Activated CD4-positive, alpha-beta T cell treated with anti-CD3 and anti-CD28 coated beads for 1 hour (primary cell): Measurements from ENCODE around the gene DENND4B.
A peak's percentile ranks its signal among the peaks of the same experiment; 100 is the strongest.

Experiments used
- DNase-seq: peaks from one replicate; pipeline ENCODE4 v3.0.0-alpha.2; 2020

Gene DENND4B

GRCh38 chr1:153968972-153969371, 22.5 kb upstream of the DENND4B start:
- DNase-seq = no peak

- no peak for DNase-seq
Measured at GRCh38 chr1:153968408-153968807, 21.9 kb upstream of the DENND4B start.

GRCh38 chr1:153968000-153968363, 21.5 kb upstream of the DENND4B start:
- DNase-seq = no peak

GRCh38 chr1:153967107-153967999, 20.8 kb upstream of the DENND4B start, which contains the start of gene CREB3L4:
Gene CREB3L4, plus strand, starts transcription at chr1:153967902. Its CDS starts 624 bp downstream, at chr1:153968526.
- peak; percentile 68 for DNase-seq

- DNase-seq = no peak
Measured at GRCh38 chr1:153963850-153964331, 17.4 kb upstream of the DENND4B start.

GRCh38 chr1:153963030-153963849, 16.7 kb upstream of the DENND4B start, which contains the start of gene SLC39A1:
Gene SLC39A1, minus strand, starts transcription at chr1:153963537. Its CDS starts 822 bp downstream, at chr1:153962715.
- peak; percentile 86 for DNase-seq

GRCh38 chr1:153962088-153963029, 15.8 kb upstream of the DENND4B start:
- no peak for DNase-seq

- DNase-seq = no peak
Measured at GRCh38 chr1:153961421-153961820, 14.9 kb upstream of the DENND4B start.

GRCh38 chr1:153960206-153960605, 13.7 kb upstream of the DENND4B start:
- no peak for DNase-seq

- no peak for DNase-seq
Measured at GRCh38 chr1:153959454-153959853, 12.9 kb upstream of the DENND4B start.

- DNase-seq = no peak
Measured at GRCh38 chr1:153958961-153959260, 12.4 kb upstream of the DENND4B start.

- DNase-seq = peak; percentile 94
Measured at GRCh38 chr1:153958111-153958960, 11.8 kb upstream of the DENND4B start, which contains the start of gene CRTC2. Gene CRTC2, minus strand, starts transcription at chr1:153958612. Its CDS starts 115 bp downstream, at chr1:153958497.

- peak; percentile 15 for DNase-seq
Measured at GRCh38 chr1:153957744-153958110, 11.2 kb upstream of the DENND4B start.

GRCh38 chr1:153956997-153957715, 10.6 kb upstream of the DENND4B start:
- no peak for DNase-seq

- DNase-seq = no peak
Measured at GRCh38 chr1:153954826-153955225, 8.3 kb upstream of the DENND4B start.

GRCh38 chr1:153953859-153954365, 7.4 kb upstream of the DENND4B start:
- no peak for DNase-seq

- DNase-seq = no peak
Measured at GRCh38 chr1:153951801-153952200, 5.3 kb upstream of the DENND4B start.

- DNase-seq = no peak
Measured at GRCh38 chr1:153951183-153951582, 4.7 kb upstream of the DENND4B start.

GRCh38 chr1:153945795-153946621, 510 bp downstream of the DENND4B start:
- DNase-seq = peak; percentile 56
